GM10266 (cell line): ENCODE measurements around the gene ZNF814.
A peak's percentile ranks its signal among the peaks of the same experiment; 100 is the strongest.
"Not testable (repeated sequence)": the region's sequence is repeated elsewhere in the genome, so short reads cannot be mapped to it uniquely, and the experiment has no call there.

Source experiments
- DNase-seq: peaks from one replicate; pipeline ENCODE4 v3.0.0; 2012; ENCODE audit errors: extremely low spot score
- TF ChIP-seq, protein P1 (sequence below): IDR thresholded peaks from 2 replicates; pipeline ENCODE4 v1.5.1; 2012; ENCODE audit warnings: mild to moderate bottlenecking, low read depth; ENCODE audit not compliant: control insufficient read depth, insufficient read depth; ENCODE audit errors: missing control alignments

The ZNF814 gene

DNA sequence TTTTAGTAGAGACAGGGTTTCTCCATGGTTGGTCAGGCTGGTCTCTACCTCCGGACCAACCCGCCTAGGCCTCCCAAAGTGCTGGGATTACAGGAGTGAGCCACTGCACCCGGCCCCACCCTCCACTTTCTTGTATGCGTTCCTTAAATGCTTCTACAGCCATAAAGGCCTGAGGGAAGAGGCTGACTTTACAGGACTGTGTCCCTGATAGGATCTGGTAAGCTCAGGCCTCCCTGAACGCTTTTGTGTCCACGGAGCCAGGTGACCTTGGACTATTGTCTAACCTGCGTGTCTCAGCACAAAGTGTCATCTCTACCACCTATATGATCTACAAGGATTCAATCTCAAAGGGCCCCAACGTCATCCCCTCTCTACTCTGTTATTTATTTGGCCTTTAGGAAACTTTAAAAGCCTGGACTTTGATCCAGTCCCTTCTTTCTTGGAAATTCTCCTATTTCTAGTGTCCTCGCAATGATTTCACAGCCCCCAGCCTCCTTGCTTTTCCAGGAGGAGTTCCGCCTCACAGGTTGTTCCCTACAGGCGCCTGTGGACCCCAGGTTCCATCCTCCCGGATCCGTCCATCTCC is 74.8 kb downstream of the ZNF814 start:
- DNase-seq = no peak
- TF ChIP-seq, protein P1, sequence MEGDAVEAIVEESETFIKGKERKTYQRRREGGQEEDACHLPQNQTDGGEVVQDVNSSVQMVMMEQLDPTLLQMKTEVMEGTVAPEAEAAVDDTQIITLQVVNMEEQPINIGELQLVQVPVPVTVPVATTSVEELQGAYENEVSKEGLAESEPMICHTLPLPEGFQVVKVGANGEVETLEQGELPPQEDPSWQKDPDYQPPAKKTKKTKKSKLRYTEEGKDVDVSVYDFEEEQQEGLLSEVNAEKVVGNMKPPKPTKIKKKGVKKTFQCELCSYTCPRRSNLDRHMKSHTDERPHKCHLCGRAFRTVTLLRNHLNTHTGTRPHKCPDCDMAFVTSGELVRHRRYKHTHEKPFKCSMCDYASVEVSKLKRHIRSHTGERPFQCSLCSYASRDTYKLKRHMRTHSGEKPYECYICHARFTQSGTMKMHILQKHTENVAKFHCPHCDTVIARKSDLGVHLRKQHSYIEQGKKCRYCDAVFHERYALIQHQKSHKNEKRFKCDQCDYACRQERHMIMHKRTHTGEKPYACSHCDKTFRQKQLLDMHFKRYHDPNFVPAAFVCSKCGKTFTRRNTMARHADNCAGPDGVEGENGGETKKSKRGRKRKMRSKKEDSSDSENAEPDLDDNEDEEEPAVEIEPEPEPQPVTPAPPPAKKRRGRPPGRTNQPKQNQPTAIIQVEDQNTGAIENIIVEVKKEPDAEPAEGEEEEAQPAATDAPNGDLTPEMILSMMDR = no peak

DNA sequence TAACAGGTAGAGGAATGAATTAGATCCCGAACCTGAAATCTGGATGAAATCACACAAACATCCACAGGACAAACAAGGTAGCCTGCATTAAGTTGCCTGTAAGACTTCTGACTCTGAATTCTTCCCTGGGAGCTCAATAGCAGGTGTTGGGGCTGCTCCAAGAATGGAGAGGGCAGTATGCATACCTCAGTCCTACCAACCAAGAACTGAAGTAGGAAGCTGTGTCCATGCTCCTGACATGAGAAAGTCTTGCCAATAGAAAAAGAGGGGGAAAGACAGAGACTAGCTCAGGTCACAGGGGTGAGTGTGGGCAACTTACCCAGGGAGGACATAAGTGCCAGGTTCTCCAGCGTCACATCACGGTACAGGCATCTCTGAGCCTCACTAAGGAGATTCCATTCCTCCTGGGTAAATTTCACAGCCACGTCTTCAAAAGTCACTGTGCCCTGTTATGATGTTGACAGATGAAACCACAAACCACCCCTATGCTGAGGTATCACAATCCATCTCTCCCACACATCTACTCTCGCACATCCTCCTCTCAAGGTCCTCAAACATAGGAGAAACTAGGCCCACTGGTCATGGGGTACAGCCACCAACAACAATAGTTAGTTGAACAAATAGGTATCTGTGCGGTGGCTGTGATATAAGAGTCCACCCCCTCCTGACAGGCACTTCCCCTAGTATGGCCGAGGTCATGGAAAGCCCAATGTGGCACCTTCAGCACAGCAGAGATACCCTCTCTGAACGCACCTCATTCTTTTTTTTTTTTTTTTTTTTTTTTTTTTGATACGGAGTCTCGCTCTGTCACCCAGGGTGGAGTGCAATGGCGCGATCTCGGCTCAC is 75.6 kb downstream of the ZNF814 start:
- DNase-seq = not testable (repeated sequence)

DNA sequence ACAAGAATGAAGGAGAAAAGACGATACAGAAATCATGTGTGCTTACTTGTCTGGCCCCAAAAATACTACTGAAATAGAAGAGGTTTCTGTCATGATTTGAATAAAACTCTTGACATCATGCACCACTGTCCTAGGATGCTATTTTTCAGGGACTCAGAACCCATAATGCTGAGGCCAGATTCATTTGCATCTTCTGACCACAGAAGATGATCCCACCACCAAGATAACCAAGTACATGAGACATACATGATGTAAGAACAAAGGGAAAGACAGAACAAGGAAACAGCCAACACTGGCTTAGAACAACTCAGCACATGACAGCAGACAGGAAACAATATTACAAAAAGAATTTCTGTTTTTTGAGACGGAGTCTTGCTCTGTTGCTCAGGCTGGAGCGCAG is 76.6 kb downstream of the ZNF814 start:
- TF ChIP-seq, protein P1 = no peak
- no peak for DNase-seq

DNA sequence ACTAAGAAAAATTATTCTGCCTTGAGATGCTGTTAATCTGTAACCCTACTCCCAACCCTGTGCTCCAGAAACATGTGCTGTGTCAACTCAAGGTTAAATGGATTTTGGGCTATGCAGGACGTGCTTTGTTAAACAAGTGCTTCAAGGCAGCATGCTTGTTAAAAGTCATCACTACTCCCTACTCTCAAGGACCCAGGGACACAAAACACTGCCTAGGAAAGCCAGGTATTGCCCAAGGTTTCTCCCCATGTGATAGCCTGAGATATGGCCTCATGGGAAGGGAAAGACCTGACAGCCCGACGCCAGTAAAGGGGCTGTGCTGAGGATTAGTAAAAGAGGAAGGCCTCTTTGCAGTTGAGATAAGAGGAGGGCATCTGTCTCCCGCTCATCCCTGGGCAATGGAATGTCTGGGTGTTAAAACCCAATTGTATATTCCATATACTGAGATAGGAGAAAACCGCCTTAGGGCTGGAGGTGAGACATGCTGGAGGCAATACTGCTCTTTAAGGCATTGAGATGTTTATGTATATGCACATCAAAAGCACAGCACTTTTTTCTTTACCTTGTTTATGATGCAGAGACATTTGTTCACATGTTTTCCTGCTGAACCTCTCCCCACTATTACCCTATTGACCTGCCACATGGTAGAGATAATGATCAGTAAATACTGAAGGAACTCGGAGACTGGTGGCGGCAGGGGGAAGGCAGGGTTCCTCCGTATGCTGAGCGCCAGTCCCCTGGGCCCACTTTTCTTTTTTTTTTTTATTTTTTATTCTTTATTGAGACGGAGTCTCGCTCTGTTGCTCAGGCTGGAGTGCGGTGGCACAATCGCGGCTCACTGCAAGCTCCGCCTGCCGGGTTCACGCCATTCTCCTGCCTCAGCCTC is 78.2 kb downstream of the ZNF814 start:
- not testable (repeated sequence) for DNase-seq

DNA sequence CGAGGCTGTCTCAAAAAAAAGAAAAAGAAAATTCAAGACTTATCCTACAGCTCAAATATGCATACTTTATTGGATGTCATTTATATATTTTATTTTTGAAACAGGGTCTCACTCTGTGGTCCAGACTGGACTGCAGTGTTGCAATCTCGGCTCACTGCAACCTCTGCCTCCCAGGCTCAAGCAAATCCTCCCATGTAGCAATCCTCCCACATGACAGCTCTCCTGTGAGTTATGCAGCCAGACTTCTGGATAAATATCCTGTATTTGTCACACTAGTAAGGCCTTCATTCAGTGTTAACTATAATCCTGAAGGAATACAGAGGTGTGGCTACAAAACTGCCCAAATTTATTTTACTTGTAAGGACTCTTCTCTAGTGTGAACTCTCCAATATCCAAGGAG is 81.3 kb downstream of the ZNF814 start:
- DNase-seq = no peak
- TF ChIP-seq, protein P1 = no peak

DNA sequence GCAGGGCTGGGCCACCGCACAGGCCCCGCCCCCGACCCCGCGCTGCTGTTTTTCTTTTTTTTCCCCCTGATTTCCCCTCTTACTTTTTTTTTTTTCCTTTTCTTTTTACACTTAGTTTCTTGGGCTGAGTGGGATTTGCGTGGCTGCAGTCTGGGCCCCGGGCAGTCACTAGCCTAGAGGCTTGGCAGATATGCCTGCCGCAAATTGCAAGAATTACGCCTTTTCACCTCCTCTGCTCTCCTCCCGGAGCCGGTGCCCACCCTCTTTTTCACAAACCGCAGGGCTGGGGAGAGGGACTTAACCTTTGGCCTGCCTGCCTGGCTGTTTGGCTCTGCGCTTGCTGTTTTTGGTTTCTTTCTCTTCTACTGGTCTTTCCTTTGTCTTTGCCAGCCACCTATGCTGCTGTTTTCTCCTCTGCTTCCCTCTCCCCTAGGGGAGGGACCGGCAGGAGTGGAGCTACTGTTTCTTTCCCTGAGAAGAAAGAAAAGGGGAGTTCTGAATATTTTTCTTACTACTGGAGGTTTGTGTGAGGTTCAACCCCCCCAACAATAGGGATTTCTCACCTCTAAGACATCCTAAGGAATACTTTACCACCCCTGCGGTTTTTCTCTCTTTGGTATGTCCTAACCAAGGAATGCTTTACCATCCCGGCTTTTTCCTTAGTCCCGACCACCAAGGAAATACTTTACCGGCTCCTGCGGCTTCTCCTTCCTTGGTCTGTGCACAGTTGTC is 85.1 kb downstream of the ZNF814 start:
- TF ChIP-seq, protein P1 = no peak
- DNase-seq = no peak

DNA sequence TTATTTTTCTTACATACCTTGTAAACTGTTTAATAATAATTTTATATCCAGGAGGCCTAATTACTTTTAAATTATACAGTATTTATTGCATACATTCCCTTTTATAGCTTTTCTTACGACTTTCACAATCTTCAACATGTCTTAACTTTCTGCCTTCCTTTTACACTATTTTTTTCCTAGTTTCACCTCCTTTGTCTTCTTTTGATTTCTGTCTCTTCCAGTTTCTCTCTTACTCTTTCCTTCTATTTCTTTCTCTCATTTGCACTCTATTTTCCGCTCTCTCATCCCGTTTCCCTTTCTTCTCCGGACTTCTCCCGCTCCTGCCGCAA is 85.6 kb downstream of the ZNF814 start:
- no peak for DNase-seq
- TF ChIP-seq, protein P1 = no peak

DNA sequence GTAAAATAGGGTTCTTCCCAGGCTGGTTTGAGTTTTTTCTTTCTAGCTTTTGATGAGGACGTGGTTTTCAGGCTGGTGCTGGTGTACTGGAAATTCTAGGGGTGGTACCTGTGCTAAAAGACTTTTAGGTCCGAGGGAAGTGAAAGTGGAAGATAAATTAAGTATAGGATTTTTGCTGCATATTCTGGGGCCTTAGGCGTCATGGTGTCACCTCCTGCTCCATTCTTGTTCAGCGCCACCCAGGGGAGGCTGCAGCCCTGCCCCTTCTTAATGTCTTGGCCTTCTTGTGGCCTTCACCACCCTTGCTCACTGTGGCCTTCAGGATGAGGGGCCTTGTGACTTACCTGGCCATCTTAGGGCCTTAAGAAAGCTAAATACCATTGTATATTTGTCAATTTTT is 86.6 kb downstream of the ZNF814 start:
- TF ChIP-seq, protein P1 = peak; percentile 53
- DNase-seq = no peak
